ENCODE measurements around the gene ZC3H10.

DNA sequence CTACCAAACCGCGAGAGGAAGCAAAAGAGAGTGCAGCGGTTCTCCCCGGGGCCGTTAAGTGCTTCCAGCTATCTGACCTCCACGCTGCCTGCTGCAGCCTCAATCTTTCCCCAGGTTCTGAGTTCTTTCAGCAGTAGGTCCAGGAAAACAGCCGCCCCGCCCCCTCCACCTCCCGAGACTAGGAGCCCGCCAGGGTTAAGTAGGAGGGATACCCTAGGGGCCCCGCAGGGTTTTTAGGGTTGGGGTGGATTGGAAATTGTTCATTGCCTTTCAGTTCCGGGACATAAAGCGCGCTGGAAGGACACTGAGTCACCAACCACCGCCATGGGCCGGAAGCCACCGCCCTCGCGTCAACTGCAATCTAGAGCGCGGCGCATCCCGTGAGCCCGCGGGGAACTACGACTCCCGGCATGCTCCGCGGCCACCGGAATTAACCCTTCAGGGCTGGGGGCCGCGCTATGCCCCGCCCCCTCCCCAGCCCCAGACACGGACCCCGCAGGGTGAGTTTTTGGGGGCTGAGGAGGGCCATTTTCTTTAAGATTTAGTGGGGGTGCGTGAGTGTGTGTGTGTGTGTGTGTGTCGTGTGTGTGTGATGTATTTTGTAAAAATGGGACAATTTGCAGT, 34.2 kb downstream of the ZC3H10 start, which contains the start of gene MYL6B:
- no peak for TF ChIP-seq EZH2 (IDR thresholded peaks at IDR 0.05; ENCODE audit: borderline replicate concordance, low read depth, low read length, poor library complexity, severe bottlenecking)
- TF ChIP-seq CTCF (conservative IDR thresholded peaks at IDR 0.05; ENCODE audit: low read depth, low read length) = no peak

Data from A673 (cell line).